C4-2B (cell line): ENCODE measurements around the gene ZNF681.

Experiments
- H3K27ac ChIP-seq: fragments of 450-650 bp; 2 replicates; pipeline ENCODE4 v1.5.1; 2017
- ZFX ChIP-seq: fragments of 450-650 bp; IDR thresholded peaks from 2 replicates; pipeline ENCODE4 v1.6.1; 2017
- TF ChIP-seq, protein P1 (sequence below): fragments of 450-650 bp; conservative IDR thresholded peaks from 2 replicates; pipeline ENCODE4 v1.5.1; 2017; ENCODE audit warnings: mild to moderate bottlenecking

Gene ZNF681

GRCh38 chr19:23758187-23759074 is at the start of gene ZNF681:
ZNF681 (minus strand) TSS chr19:23758891; CDS start chr19:23758749, 142 bp downstream.
- no peak within 1 kb of the TSS for H3K27ac ChIP-seq
- TF ChIP-seq, protein P1, sequence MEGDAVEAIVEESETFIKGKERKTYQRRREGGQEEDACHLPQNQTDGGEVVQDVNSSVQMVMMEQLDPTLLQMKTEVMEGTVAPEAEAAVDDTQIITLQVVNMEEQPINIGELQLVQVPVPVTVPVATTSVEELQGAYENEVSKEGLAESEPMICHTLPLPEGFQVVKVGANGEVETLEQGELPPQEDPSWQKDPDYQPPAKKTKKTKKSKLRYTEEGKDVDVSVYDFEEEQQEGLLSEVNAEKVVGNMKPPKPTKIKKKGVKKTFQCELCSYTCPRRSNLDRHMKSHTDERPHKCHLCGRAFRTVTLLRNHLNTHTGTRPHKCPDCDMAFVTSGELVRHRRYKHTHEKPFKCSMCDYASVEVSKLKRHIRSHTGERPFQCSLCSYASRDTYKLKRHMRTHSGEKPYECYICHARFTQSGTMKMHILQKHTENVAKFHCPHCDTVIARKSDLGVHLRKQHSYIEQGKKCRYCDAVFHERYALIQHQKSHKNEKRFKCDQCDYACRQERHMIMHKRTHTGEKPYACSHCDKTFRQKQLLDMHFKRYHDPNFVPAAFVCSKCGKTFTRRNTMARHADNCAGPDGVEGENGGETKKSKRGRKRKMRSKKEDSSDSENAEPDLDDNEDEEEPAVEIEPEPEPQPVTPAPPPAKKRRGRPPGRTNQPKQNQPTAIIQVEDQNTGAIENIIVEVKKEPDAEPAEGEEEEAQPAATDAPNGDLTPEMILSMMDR = no peak
- no peak for TF ChIP-seq ZFX

DNA sequence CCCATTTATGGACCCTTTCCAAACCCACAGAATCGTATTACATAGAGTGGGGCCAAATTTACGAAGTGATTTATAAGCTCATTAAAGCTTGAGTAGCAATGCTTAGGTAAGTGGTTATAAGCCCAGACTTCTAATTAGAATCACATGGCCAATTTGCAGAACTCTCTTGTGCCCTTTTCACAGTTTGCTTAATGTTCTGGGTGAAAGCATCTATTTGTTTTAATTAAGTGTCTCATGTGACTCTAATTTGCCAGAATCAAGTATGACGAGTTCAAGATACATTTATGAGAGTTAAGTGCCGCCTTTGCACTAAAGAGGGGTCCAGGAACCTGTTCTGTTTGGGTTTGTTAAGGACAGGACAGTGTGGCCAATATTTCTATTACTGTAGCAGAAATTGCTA is 46.0 kb upstream of the ZNF681 start:
- H3K27ac ChIP-seq = no peak overlapping the region
- TF ChIP-seq, protein P1 = no peak
- no peak for TF ChIP-seq ZFX

DNA sequence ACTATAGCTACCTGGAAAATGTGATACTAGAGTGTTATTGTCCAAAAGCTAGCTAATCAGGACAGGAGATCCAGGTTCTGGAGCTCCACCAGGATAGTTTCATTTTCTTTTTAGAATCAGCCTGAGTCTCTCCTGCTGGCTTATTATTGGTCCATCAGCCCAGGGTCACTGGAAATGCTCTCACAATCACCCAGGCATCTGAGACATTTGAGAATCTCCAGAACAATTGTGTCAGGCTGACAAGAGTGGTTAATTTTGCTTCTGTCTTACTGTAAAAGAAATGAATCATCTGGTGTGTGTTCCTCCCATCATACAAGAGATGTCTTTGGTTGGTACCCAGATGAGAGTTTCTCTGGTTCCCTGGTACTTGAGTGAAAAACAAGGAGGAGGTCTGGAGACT is 43.6 kb upstream of the ZNF681 start:
- TF ChIP-seq, protein P1 = no peak
- TF ChIP-seq ZFX = no peak
- no peak overlapping the region for H3K27ac ChIP-seq

DNA sequence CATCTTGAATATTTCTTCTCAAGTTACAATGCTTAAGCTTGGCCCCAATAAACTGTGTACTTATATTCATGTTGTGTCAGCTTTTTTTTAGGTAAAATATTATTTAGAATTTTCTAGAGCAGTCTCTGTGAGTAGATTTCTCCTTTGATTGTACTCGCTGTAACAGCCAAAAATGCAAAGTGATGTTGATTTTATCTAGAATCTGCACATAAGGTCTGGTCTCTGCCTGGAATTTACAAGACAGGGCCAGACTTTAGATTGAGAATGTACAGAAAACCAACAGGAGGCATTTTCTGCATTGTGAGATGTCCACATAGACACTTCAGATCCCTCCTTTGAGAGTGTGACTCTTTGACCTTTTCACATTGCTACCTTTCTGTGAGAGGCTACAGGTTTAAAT is 43.1 kb upstream of the ZNF681 start:
- no peak overlapping the region for H3K27ac ChIP-seq
- TF ChIP-seq, protein P1 = no peak
- TF ChIP-seq ZFX = no peak

DNA sequence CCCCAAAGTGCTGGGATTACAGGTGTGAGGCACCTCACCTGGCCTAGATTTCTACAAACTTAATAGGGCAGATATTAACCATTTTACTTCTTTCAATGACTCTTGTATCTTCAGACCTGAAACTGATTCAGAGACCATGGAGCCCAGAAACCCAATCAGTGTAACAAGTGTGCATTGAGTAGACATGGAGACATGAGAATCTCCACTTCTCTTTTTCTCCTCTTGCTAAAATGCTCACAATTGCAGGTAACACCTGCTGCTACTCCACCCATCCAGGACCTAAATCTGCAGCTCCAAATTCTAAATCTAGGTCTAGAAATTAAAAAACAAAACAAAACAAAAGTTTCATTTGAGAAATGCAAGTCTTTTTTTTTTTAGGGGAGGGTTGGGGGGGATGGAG is 42.2 kb upstream of the ZNF681 start:
- TF ChIP-seq, protein P1 = no peak
- TF ChIP-seq ZFX = no peak
- H3K27ac ChIP-seq = no peak overlapping the region

DNA sequence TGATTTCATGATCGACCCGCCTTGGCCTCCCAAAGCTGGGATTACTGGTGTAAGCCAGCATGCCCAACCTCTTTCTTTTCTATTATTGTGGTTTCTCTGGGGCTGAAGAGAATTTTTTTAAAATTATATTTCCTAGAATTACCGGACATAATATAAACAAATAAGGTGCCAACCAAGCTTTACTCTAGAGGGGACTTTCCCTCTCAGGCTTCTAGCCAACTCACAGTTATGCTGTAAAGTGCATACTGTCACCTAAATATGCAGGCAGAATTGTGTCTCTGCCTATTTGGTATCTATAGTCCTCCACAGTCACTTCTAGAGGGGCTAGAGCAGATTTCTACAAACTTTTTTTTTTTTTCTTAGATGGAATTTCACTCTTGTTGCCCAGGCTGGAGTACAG is 41.6 kb upstream of the ZNF681 start:
- no peak overlapping the region for H3K27ac ChIP-seq
- no peak for TF ChIP-seq ZFX
- TF ChIP-seq, protein P1 = no peak

GRCh38 chr19:23799321-23799720 is 40.6 kb upstream of the ZNF681 start:
- TF ChIP-seq, protein P1 = no peak
- TF ChIP-seq ZFX = no peak

More at GRCh38 chr19:23799321-23799720, 40.6 kb upstream of the ZNF681 start:
- H3K27ac ChIP-seq = no peak overlapping the region
